Prostate gland (tissue), 2 donors: ENCODE measurements around the gene KIF16B.

ENCODE experiments used
- CTCF ChIP-seq, 4 experiments: fragments of 200-600 bp in 2 of 4; fragments of 450-650 bp in 2 of 4; sonication (generic) in 2 of 4; IDR thresholded peaks; 1 replicate in 3 of 4; 2 replicates in 1 of 4; pipeline ENCODE4 v1.5.1; 2016 to 2019; ENCODE audit warnings: antibody characterized with exemption in 4 of 4, mild to moderate bottlenecking in 2 of 4, moderate library complexity in 2 of 4
- POLR2A ChIP-seq: fragments of 450-650 bp; IDR thresholded peaks from one replicate; pipeline ENCODE4 v1.6.1; 2016; ENCODE audit warnings: antibody characterized with exemption, mild to moderate bottlenecking
- POLR2AphosphoS5 ChIP-seq: sonication (generic); formaldehyde crosslinking; IDR thresholded peaks from one replicate; pipeline ENCODE4 v1.6.1; 2017; ENCODE audit warnings: antibody characterized with exemption

DNA sequence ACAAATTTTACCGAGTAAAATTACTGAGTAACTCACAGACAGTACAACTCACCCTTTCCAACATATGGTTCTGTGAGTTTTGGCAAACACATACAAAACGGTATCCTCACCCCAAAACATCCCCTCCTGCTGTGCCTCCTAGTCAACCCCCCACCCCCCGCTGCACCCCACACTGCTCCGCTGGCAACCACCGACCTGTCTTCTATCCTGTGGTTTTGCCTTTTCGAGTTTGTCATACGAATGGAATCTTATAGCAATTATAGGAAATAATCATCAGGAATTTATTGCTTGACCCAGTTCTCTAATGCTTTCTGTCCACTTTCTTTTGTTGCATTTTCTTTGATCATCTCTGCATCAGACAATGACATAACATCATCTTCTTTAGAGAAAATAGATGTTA, 312.3 kb downstream of the KIF16B start:
- no peak for TF ChIP-seq CTCF (IDR thresholded peaks at IDR 0.05)
- no peak for TF ChIP-seq POLR2A
- no peak for TF ChIP-seq POLR2AphosphoS5
